ENCODE measurements around the gene TPRG1L. TPM values are rescaled to one million over a fixed set of nuclear protein-coding genes. Genes with fewer than 3 reads are reported as not detected.

The TPRG1L gene
- total and polyA plus RNA-seq, 10 of the 15 experiments (the other 5 are each of a cell fraction or from before 2014, with no cell fraction given) = 1.5 to 16.5 (median 8.0) TPM

- Histone ChIP-seq H3K27ac (ENCODE audit: control insufficient read depth, insufficient read depth) (peak overlapping the region; percentile 93), H2AFZ (ENCODE audit: control insufficient read depth, low read depth, low read length) (no peak overlapping the region)
- TF ChIP-seq HCFC1 (IDR thresholded peaks at IDR 0.05; ENCODE audit: low read length) = no peak
- no peak for TF ChIP-seq SMC3 (IDR thresholded peaks at IDR 0.05; ENCODE audit: borderline replicate concordance, low read length)
- no peak for TF ChIP-seq ATF7 (IDR thresholded peaks at IDR 0.05; ENCODE audit: low read depth)
- no peak for TF ChIP-seq CREB1 (IDR thresholded peaks at IDR 0.05; ENCODE audit: low read depth)
- TF ChIP-seq JUNB (IDR thresholded peaks at IDR 0.05) = no peak
- TF ChIP-seq CBFB (IDR thresholded peaks at IDR 0.05; ENCODE audit: low read depth) = no peak
- no peak for TF ChIP-seq NFXL1 (IDR thresholded peaks at IDR 0.05; ENCODE audit: borderline replicate concordance)
- no peak for TF ChIP-seq RAD21 (IDR thresholded peaks at IDR 0.05; ENCODE audit: insufficient read depth, low read depth, low read length)
- TF ChIP-seq IKZF1 (conservative IDR thresholded peaks at IDR 0.05) = peak; percentile 94
- TF ChIP-seq SP1 (IDR thresholded peaks at IDR 0.05; ENCODE audit: low read depth, low read length) = no peak
- no peak for TF ChIP-seq E2F4 (IDR thresholded peaks at IDR 0.05; ENCODE audit: low read depth, low read length)
- peak; percentile 75 for TF ChIP-seq MEF2B (IDR thresholded peaks at IDR 0.05; ENCODE audit: partially characterized antibody, poor library complexity, severe bottlenecking)
- TF ChIP-seq ZNF217 (IDR thresholded peaks at IDR 0.05) = no peak
- TF ChIP-seq POLR2A (IDR thresholded peaks at IDR 0.05; ENCODE audit: low read depth, low read length) = peak; percentile 18
- no peak for TF ChIP-seq ZNF622 (IDR thresholded peaks at IDR 0.05)
- no peak for TF ChIP-seq EZH2 (IDR thresholded peaks at IDR 0.05; ENCODE audit: borderline replicate concordance, control insufficient read depth, low read depth, low read length)
- no peak for TF ChIP-seq ELK1 (IDR thresholded peaks at IDR 0.05; ENCODE audit: low read depth, low read length)
- peak; percentile 40; the same call in 1 of the 2 replicates for TF ChIP-seq DPF2 (IDR thresholded peaks at IDR 0.05)
- TF ChIP-seq BHLHE40 (IDR thresholded peaks at IDR 0.05; ENCODE audit: borderline replicate concordance in 1 of 2, low read depth in 2 of 2, low read length in 1 of 2) = peak; percentile 39 to 55; a peak in 3 of 4 replicates
- no peak for TF ChIP-seq KAT2A (conservative IDR thresholded peaks at IDR 0.05; ENCODE audit: control insufficient read depth, low read depth, low read length)
- no peak for TF ChIP-seq ZNF384 (IDR thresholded peaks at IDR 0.05; ENCODE audit: borderline replicate concordance, low read depth, low read length)
- no peak for TF ChIP-seq FOS (IDR thresholded peaks at IDR 0.05; ENCODE audit: borderline replicate concordance, extremely low read depth, insufficient read length)
Measured at GRCh38 chr1:3674100-3675094, 49.6 kb downstream of the TPRG1L start.

More at GRCh38 chr1:3674100-3675094, 49.6 kb downstream of the TPRG1L start:
- BruUV-seq (replicated peaks) = TSS peak; percentile 59
- Histone ChIP-seq H3K4me2 (ENCODE audit: control insufficient read depth, insufficient read depth) (peak overlapping the region; percentile 85), H3K79me2 (ENCODE audit: control insufficient read depth, insufficient read depth, low read length) (peaks cover 76% of the 10 kb centered on the region), H3K4me3 (peak overlapping the region; percentile 67; the same call in 1 of the 2 replicates), H3K9ac (ENCODE audit: control insufficient read depth, insufficient read depth, low read length) (peak overlapping the region; percentile 73), H3K36me3 (ENCODE audit: control insufficient read depth in 2 of 2, insufficient read depth in 2 of 2, low read length in 1 of 2) (peaks cover 0 to 9% of the 10 kb centered on the region in 2 experiments; a peak in 2 of 4 replicates), H3K27me3 (replicated peaks in 1 of 2; ENCODE audit: control insufficient read depth in 2 of 2, insufficient read depth in 2 of 2, low read length in 1 of 2) (no peaks in the 10 kb centered on the region), H3K9me3 (replicated peaks; ENCODE audit: control insufficient read depth, insufficient read depth, low read length) (no peaks in the 10 kb centered on the region), H4K20me1 (ENCODE audit: control insufficient read depth, insufficient read depth) (no peaks in the 10 kb centered on the region), H3K4me1 (ENCODE audit: control insufficient read depth, insufficient read depth, low read length) (peaks cover 87% of the 10 kb centered on the region)
- WGBS (ENCODE audit: insufficient coverage, insufficient replicate concordance, low lambda C conversion rate, missing lambda C conversion rate) = 47% methylated on average over 30 of the region's 30 CpGs
- intact Hi-C loops (cut with micrococcal nuclease; ENCODE audit: unreplicated experiment) = no loop called here
- ChIA-PET SMC1A (ENCODE audit: uncharacterized antibody, unreplicated experiment) (interaction anchor here (0.8 to 3.8 kb wide), 5 partner anchors 9 to 48 kb away, joined by 3 to 65 read pairs (median 5); partner anchors contain the start of gene TP73), RAD21 (ENCODE audit: unreplicated experiment) (interaction anchor here (0.7 to 5.4 kb wide), 3 partner anchors 9 to 48 kb away, joined by 4 to 42 read pairs (median 8); no protein-coding TSS in a partner anchor), POLR2A (interaction anchor here (0.8 to 4.0 kb wide), 6 partner anchors 9 to 24 kb away, joined by 3 to 65 read pairs (median 4); partner anchors contain the start of genes TP73 and WRAP73), CTCF (interaction anchor here (0.6 to 2.2 kb wide), 5 partner anchors 10 to 54 kb away, joined by 3 to 15 read pairs (median 4); no protein-coding TSS in a partner anchor)
- DNase-seq (ENCODE audit: low read depth, low spot score) (peak; percentile 60), ATAC-seq (peak; percentile 25), FAIRE-seq (no peak)
- in situ Hi-C loops (cut with MboI) = no loop called here

Data from GM12878 (cell line).